GM19023 (cell line): ENCODE results near the gene APCDD1L.

ENCODE experiments used
- ATAC-seq: cut with Tn5 transposase; IDR thresholded peaks from one replicate; pipeline ENCODE4 v1.9.1; 2021; ENCODE audit warnings: mild to moderate bottlenecking, moderate library complexity; ENCODE audit not compliant: unreplicated experiment

The APCDD1L gene

DNA sequence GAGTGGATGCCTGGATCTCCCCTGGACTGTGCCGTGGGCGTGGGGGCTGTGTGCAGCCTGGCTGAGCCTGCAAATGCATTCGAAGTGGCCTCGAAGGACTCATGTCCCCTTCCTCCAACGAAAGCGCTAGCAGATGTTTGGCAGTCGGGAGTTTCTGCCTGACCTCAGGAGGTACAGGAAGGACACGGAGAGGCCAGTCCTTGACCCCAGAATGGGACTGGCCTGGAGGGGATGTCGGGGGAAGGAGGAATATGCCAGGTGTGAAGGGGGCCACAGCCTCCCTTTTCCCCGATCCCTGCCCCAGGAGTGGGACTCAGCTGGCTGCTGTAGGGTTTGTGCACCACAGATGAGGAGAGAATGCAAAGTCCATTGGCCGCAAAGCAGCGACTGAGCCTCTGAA, 45.6 kb downstream of the APCDD1L start:
- ATAC-seq: no peak

DNA sequence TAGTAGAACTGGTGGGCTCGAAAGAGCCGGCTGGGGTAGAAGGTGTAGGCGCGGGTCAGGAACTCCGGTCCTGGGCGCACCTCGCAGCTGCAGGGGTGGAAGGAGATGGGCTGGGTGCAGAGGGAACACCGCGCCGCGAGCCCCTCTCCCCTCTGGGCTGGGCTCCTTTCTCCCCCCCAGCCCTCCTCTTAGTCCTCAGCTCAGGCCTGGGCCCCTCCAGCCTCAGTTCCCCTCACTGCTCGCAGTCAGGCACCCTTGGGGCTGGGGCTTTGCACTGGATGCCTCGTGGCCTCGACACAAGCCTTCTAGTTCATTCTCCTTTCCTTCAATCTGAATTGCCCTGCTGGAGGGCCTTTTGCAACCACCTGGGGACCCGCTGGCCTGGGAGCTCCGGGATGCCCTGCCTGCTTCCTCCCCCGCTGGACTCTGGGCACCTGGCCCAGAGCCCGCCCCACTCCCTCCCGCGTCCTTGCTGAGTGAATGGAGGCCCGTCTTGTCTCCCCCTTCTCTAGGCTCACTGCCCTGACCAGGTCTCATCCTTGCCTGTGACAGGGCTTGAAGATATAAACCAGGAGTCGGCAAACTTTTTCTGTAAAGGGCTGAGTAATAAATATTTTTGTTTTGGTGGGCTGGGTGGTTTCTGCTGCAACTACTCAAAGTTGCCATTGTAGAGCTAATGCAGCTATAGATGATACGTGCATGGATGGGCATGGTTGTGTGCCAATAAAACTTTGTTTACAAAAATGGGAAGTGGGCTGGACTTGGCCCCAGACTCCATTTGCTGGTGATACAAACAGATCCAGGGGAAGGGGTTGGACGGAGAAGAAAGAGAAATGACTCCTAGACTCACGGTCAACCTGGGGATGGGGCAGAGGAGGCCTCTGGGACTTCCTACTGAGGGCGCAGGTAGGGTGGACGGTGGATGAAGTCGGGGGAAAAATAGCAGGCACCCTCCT, 47.3 kb downstream of the APCDD1L start:
- no peak for ATAC-seq

DNA sequence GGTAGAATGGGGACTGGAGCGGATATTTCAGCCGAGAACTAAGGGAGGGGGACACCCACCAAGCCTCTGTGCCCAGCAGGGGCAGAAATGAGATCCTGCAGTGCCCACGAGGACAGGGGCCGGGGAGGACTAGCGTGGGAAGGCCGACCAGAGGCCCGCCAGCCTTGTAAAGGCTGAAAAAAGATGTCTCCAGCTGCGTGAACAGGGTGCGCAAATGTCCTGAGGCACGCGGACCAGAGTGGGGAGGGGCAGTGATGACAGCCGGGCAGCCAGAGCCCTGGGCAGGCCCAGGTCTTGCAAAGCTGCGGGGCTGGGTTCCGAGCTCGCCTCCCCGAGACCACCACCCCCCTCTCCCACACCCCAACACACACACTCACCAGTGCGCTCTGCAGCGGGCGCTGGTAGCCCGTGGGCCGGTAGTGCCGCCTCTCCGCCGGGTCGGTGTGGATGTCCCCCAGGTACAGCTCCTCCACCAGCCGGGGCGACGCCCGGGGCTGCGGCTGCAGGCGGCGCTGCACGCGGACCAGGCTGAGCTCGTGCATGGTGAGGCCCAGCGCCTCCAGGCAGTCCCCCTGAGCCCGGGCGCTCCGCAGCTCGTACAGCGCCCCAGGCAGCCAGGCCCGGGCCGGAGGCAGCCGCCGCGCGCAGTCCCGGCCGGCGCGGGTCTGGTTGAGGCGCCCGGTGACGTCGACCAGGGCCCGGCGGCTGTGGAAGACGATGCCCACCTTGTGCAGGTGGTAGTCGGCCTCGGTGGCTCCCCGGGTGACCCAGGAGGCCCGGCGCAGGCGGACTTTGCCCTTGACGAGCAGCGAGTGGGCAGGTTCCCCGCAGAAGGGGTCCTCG, 48.2 kb downstream of the APCDD1L start:
- ATAC-seq: no peak

DNA sequence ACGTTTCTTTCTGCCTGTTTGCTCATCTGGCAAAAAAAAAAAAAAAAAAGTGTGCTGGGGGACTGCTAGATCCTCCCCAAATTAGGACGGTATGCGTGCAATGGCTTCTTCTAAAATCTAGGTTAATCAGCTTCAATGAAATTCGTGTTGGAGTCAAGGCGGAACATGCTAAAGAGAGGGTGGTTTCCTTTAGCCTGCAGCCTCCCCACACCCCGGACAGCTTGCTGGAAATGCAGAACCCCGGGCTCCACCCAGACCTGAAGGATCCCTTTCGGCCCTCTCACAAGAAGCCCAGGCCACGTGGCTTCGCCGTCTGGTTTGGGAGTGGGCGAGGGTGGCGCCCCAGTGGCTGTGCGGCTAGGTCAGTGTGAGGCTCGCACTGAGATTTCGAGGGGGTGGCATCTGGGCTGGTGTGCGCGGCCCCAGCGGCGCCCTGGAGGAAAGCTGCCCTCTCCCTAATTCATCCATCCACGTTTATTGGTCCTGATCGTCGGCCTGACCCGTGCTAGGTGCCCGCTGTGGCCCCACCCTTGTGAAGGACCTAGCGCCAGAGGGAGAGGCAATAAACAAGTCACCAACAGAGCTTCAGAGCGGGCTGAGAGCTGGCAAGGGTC, 49.0 kb downstream of the APCDD1L start:
- no peak for ATAC-seq

DNA sequence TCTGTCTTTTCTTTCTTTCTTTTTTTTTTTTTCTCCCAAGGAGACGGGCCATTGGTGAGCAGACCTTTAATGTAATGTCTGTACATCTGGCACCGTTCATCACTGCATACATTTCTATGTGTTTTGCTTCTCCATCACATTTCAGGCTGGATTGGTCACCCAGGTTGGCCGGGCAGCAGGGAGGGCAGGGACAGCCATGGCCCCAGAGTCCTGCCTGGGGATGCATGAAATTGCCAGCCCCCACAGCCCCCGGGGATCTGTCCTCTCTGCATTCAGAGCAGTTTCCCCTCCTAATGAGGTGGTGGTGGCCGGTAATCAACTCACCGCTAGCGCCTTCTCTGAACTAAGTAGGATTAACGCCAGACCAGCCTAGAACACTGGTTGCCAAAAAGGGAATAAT, 50.4 kb downstream of the APCDD1L start:
- ATAC-seq: no peak

DNA sequence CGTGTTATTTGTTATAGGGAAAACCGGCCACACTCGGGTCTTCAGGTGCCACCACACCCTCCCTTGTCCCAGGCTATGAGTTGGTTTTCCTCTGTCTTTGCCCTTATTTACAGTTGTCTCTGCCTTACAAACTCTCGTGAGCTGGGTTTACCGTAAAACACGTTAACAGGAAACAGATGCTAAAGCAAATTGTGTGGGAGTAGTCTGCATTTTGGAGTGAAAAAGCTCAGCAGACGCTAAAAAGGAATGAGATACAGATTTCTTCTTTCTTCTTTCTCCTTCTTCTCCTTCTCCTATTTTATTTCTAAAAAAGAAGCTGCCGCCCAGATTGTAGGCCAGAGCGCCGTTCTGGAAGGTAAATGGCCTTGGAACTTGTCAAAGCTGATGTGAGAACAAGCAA, 51.9 kb downstream of the APCDD1L start:
- no peak for ATAC-seq

DNA sequence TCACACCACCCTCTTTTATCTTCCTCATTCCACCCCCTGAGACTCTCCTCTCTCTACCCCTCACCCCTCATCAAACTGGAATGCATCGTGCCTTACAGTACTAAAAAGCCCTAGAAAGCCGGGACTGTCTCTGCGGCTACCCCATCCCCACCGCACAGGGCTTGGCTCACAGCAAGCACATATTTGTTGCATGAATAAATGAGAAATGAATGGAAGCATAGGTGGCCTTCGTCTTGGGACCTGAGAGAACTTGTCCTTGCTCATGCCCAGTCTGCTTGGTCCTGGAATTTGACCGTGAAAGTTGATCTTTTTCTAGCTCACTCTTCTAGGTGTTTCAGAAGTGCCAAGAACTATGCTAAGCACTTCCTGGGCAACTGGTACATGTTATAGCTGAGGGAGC, 53.3 kb downstream of the APCDD1L start:
- no peak for ATAC-seq

DNA sequence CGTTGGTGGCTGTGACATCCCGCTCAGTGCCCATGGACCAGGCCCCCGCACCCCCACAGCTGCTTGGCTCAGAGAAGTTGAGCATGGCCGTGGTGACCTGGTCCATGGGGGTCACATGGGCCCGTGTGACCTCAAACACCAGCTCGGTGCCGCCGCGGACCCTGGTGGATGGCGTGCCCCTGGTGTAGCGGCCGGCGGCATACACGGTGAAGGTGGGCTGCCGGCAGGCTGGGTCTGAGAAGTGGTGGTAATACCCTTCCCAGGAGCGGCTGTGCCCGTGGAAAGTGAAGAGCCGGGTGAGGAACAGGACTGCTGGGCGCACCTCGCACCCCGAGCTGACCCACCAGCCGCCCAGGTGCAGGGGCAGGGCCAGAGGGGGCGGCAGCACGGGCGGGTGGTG, 54.1 kb downstream of the APCDD1L start:
- no peak for ATAC-seq

DNA sequence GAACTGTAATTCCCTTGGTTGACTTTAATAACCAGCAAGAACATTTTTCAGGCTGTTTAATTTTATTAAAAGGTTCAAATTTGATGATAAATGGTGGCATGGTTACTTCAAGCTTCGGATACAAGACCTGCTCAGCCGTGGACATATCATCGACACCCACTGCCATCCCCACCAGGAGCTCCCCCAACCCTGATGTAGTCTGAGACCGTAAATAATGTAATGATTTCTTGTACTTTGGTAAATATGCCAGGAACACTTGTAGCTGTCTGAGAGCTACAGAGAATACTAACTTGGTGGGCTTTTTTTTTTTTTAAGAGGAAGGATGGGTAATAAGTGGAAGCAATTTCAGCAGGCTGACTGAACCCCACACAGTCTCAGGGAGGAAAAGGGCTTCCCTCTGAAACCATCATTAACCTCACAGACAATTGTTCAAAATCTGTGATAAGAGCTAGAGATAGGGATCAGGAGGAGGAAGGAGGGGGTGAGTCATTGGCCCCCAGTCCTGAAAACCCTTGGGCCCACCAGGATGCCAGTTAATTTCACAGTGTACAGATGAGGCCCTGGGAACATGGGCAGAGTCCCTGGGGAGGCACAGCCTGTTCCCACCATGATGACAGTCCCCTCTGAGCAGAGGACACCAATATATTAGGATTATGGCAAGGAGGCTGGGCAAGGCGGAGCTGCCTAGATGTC, 56.0 kb downstream of the APCDD1L start:
- peak; percentile 20 for ATAC-seq

DNA sequence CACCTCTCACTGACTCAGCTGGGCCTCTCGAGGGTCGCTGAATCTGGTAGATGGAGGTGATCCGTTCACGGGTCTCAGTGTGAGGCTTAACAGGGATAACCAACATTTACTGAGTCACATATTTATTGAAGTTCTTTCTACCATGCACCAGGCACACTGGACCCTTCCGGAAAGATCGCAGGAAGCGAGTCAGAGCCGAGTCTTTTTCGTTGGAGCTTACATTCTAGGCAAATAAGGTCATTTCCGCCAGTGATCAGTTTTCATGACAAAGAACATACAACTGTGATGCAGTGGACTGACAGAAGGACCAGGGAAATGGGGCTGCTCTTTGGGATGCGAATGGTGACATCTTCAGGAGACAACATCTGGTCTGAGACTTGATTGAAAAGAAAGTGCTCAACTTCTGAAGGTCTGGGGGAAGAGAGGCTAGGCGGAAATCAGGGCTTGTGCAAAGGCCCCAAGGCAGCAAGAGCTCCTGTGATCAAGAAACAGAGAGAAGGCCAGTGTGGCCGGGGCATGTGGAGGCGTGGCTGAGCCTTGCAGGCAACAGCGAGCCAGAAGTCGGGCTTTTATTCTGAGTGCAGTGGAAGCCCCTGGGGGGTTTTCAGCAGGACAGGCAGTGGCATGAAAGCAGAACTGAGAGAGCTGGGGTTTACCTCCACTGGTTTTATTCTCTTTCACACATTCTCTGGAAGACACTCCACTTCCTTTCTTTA, 56.7 kb downstream of the APCDD1L start:
- ATAC-seq: peak; percentile 96

DNA sequence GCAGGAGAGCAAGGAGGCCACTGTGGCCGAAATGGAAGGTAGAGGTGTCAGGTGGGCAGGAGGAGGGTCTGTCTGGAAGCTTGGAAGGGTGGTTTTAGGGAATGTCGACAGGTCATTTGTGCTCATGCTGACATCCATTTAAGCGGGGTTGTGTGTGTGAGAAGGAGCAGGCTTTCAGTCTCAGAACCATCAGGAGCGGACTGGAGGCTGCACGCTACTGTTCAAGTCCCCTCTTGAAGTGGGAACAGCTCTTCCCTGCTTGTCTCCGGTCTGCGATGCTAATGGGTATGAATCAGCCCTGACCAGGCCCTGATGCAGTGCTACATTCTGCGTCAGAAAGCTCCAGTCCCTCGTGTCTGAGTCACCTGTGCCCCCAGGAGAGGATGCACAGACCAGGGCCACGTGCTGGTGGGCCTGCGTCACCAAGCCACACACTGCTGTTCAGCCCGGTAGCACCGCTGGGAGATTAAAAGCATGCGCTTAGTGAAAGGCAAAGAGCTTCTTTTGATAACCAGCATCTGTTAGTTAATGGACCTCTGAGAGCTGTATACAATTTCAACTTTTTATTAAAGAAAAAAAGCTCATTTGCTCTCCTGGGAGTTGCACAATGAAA, 58.0 kb downstream of the APCDD1L start:
- no peak for ATAC-seq

DNA sequence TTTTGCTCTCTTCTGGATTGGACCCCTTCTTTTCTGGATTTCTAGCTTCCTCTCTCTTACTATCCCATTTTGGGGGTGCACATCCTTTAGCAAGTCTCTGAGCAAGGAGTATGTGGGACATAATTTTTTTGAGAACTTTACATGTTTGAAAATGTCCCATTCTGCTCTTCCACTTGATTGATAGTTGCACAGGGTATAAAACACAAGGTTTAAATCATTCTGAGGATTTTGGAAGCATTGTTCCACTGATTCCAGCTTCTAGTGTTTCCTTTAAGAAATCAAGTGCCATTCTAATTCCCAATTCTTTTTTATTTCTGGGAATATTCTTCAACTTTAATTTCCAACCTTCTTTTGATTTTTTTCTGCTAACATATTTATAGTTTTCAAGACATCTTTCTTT, 60.7 kb downstream of the APCDD1L start:
- ATAC-seq: no peak

DNA sequence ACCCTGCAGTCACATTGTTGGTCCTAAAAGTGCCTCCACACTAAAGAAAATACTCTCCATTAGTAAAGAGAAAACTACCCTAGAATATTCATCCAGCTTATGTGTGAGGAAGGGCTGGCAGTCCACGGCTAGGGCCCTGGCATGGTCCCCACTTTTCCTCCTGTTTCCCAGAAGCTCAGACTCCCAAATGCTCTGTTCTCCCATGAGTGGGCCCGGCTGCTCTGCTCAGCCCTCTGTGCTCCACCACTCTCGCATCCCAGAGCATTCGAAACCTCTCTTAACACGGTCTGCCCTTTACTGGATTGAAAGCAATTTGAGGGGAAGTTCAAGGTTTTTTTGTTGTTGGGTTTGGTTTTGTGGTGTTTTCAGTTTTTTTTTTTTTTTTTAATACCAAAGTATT, 61.8 kb downstream of the APCDD1L start:
- ATAC-seq: no peak

DNA sequence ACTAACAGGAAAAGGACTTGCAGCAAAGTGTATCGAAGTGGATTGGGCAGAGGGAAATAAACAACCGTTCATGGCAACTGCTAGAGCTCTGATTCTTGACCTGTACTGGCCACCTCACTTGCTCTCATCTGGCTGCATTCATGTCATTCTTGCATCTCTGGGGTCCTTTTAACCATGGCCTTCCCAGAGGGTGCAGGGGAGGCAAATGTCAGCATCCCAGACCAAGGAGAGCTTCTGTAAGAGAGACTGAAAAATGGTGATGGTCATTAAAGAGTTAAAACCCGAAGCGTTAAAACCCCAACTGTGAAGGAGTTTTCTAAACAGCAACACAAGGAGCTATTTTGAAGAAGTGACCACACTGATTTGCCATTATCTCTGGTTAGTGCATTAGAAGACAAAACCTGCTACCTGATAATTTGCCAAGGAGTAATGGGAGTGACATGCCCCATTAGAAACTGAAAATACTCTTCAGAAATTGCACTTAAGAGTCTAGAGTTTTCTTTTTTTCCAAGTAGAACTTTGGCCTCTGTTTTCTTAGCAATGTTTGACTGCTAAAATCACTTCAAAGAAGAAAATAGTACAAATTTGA, 62.4 kb downstream of the APCDD1L start:
- no peak for ATAC-seq

DNA sequence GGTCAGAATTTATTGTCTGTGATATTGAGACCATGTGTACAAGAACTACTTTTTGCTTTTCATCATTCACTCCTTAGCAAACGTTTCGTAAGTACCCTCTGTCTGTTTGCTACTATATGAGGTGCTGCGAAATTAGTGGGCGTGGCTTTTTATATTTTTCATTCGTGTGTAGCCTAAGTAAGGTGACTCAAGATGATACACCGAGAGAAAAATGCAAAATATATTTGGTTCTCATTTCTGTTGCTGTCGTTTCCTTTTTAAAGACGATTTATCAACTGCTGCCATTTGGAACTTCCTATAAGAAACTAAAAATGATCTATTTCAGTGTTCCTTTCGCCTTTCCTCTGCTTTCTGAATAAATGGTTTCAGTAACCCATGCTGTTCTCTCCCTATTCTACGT, 64.9 kb downstream of the APCDD1L start:
- ATAC-seq: no peak

DNA sequence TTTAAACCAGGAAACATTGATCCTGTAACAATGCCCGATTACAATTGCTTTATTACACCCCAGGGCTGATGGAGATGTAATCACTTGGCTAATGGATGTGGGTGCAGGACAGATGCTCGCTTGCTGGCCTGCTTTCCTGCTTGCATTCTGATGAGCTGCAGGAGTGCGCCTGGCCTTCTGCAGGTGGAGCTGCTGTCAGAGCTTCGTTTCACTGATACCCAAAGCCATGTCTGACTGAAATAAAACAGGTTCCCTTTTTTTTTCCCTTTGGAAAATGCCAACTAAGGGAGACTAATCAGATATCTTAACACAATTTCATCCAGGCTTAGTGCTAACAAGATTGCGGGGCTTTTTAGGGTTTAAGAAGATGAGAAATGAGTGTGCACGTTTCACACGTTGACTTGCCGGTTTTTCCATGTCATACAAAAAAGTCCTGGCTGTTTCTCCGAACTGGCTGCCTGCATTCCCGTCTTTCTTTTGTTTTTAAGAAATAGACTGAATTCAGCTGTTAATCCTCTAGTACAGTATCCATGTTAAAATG, 65.4 kb downstream of the APCDD1L start:
- ATAC-seq: no peak

DNA sequence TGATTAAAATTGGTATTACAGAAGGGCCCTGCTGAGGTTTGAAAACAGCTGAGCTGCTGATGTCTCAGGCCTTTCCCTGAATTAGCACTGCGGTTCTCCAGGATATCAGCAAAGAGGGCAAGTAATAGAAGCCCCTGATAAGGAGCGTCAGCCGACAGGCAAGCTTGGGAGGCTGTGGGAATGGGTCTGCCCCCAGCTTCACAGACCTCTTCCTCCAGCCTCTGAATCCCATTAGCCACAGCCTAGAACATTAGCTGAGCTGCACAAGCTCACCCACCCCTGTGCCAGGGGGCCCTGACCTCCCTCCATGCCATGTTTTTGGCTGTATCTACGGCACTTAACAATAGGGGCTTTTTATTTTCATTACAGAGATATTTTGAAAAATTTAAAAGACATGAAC, 66.2 kb downstream of the APCDD1L start:
- ATAC-seq: no peak

DNA sequence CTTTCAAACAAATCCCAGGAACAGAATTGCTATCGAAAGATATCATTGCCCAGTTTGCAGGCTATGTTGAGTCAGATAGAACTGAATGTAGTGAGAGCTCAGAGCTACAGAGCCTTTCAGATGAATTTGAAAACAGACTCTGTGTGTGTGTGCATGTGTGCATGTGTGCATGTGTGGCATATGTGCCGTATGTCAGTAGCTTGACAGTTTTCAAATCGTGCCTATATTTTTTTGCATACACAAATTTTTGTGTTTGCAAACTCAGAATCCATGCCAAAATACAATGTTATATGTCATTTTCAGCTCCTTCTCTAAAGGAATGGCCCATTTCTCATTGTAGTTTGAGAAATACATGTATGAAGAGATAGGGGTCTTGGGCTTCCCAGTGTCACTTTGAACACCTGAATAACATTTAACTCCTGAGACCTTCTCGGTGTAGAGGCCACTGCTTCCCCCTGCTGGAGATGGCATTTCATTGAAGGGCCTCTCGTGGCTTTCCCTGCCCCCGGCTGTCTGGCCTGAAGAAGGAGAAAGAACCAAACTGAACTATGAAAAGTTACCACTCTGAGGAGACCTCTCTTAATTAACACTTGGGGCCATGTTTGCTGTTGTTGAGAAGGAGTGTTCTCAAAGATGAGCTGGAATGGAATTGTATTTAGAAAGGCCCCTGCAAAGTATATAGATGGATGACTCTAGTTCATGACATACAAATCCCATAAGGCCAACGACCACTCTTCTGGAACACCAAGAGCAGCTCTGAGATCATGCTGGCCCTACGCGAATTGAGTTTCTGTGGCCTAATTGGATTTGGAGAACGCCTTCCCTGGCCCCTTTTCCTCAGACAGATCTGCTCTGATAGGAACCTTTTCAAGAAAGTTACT, 67.4 kb downstream of the APCDD1L start:
- no peak for ATAC-seq
